Measurements from ENCODE around the gene CS.
"Not testable (repeated sequence)": the region's sequence is repeated elsewhere in the genome, so short reads cannot be mapped to it uniquely, and the experiment has no call there.

- TF ChIP-seq, protein P1, sequence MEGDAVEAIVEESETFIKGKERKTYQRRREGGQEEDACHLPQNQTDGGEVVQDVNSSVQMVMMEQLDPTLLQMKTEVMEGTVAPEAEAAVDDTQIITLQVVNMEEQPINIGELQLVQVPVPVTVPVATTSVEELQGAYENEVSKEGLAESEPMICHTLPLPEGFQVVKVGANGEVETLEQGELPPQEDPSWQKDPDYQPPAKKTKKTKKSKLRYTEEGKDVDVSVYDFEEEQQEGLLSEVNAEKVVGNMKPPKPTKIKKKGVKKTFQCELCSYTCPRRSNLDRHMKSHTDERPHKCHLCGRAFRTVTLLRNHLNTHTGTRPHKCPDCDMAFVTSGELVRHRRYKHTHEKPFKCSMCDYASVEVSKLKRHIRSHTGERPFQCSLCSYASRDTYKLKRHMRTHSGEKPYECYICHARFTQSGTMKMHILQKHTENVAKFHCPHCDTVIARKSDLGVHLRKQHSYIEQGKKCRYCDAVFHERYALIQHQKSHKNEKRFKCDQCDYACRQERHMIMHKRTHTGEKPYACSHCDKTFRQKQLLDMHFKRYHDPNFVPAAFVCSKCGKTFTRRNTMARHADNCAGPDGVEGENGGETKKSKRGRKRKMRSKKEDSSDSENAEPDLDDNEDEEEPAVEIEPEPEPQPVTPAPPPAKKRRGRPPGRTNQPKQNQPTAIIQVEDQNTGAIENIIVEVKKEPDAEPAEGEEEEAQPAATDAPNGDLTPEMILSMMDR (IDR thresholded peaks at IDR 0.05; ENCODE audit: poor library complexity) = not testable (repeated sequence)
- TF ChIP-seq EZH2 (IDR thresholded peaks at IDR 0.05; ENCODE audit: borderline replicate concordance) = not testable (repeated sequence)
These were observed 21.5 kb upstream of the CS start for GRCh38 chr12:56321610-56322009.
